Esophagus mucosa (tissue), 1 donor: ENCODE data around the gene GFRA1. TPM values are rescaled to one million over a fixed set of nuclear protein-coding genes. Genes with fewer than 3 reads are reported as not detected.

Experiments used
- ATAC-seq: fragments of 200-7000 bp; cut with Tn5 transposase; one replicate; pipeline ENCODE4 v1.9.1; 2020
- total RNA-seq: library from RNA; stranded (reverse); gene quantifications from one replicate; pipeline ENCODE4 v1.2.4, GENCODE V29; 2023
- donor health status: DM: yes; HTN: yes; CAD: no.

The GFRA1 gene
- total RNA-seq, 1 donor from 2014 or later: 0.56 TPM

- no peak for ATAC-seq
These were observed 32.7 kb downstream of the GFRA1 start for GRCh38 chr10:116240157-116240950.

GRCh38 chr10:116239229-116239628 is 33.8 kb downstream of the GFRA1 start:
- no peak for ATAC-seq

- ATAC-seq: no peak
These were observed 35.0 kb downstream of the GFRA1 start for GRCh38 chr10:116237970-116238369.

- no peak for ATAC-seq
These were observed 35.7 kb downstream of the GFRA1 start for GRCh38 chr10:116237260-116237659.

- ATAC-seq: no peak
These were observed 39.8 kb downstream of the GFRA1 start for GRCh38 chr10:116233230-116233629.

- ATAC-seq: no peak
These were observed 40.4 kb downstream of the GFRA1 start for GRCh38 chr10:116232613-116233012.

GRCh38 chr10:116226766-116227165 is 46.2 kb downstream of the GFRA1 start:
- no peak for ATAC-seq

- ATAC-seq: no peak
These were observed 47.0 kb downstream of the GFRA1 start for GRCh38 chr10:116226053-116226452.

- no peak for ATAC-seq
These were observed 49.7 kb downstream of the GFRA1 start for GRCh38 chr10:116223289-116223688.

- no peak for ATAC-seq
These were observed 52.0 kb downstream of the GFRA1 start for GRCh38 chr10:116221053-116221452.

GRCh38 chr10:116216676-116217075 is 56.3 kb downstream of the GFRA1 start:
- no peak for ATAC-seq

GRCh38 chr10:116215651-116216050 is 57.4 kb downstream of the GFRA1 start:
- no peak for ATAC-seq

GRCh38 chr10:116211682-116212081 is 61.3 kb downstream of the GFRA1 start:
- no peak for ATAC-seq

GRCh38 chr10:116210588-116211346 is 62.2 kb downstream of the GFRA1 start:
- ATAC-seq: no peak

- no peak for ATAC-seq
These were observed 63.2 kb downstream of the GFRA1 start for GRCh38 chr10:116209781-116210180.

GRCh38 chr10:116208956-116209567 is 63.9 kb downstream of the GFRA1 start:
- no peak for ATAC-seq

GRCh38 chr10:116207690-116208089 is 65.3 kb downstream of the GFRA1 start:
- no peak for ATAC-seq

GRCh38 chr10:116203661-116204060 is 69.3 kb downstream of the GFRA1 start:
- ATAC-seq: no peak

GRCh38 chr10:116201670-116202430 is 71.2 kb downstream of the GFRA1 start:
- no peak for ATAC-seq

- no peak for ATAC-seq
These were observed 72.0 kb downstream of the GFRA1 start for GRCh38 chr10:116201011-116201410.

- ATAC-seq: no peak
These were observed 74.3 kb downstream of the GFRA1 start for GRCh38 chr10:116198676-116199035.

GRCh38 chr10:116197946-116198675 is 74.9 kb downstream of the GFRA1 start:
- no peak for ATAC-seq
